Middle frontal gyrus (tissue), 1 donor: ENCODE data around the gene SHANK2.

Experiments used
- DNase-seq: peaks from one replicate; pipeline ENCODE4 v3.0.0-alpha.2; 2015; ENCODE audit warnings: low spot score; ENCODE audit errors: extremely low spot score

The SHANK2 gene

DNA sequence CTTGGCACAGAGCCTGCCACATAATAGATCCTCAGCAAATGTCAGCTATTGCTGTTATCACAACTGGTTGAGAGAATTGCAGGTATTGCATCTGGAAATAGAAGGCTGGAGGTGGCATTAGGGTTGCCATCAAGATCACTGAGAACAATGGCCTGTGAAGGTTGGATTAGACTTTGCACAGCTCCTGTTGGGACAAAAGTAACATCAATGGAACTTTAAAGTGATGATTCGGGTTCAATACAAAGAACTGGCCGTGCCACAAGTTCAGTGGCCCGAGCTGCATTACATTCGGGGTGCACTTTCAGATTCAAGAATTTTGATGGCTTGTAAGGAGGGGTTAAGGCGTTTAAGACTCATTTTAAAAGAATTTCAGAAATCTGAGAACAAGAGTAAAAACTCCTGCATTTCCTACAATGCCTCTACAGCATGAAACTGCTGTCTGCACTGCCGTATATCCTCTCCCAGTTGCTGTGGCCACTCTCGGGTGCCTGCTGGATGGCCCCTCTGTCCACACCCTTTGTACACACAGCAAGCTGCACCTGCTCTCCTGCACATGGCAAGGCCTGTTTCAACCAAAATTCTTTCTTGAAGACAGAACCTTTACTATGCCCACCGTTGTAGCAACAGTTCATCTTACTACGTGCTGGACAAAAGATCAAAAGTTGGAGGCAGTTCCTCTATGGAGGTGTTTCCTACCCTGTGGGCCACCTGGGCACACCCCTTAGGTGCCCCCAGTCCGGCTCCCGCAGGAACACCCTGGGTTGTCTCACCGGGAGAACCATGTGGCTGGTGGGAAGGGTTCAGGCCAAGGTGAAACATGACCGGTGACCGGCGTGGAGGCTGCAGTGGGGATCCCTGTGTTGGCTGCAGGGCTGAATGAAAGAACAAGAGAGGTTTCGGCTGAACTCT lies 17.5 kb upstream of the SHANK2 start:
- DNase-seq: no peak

DNA sequence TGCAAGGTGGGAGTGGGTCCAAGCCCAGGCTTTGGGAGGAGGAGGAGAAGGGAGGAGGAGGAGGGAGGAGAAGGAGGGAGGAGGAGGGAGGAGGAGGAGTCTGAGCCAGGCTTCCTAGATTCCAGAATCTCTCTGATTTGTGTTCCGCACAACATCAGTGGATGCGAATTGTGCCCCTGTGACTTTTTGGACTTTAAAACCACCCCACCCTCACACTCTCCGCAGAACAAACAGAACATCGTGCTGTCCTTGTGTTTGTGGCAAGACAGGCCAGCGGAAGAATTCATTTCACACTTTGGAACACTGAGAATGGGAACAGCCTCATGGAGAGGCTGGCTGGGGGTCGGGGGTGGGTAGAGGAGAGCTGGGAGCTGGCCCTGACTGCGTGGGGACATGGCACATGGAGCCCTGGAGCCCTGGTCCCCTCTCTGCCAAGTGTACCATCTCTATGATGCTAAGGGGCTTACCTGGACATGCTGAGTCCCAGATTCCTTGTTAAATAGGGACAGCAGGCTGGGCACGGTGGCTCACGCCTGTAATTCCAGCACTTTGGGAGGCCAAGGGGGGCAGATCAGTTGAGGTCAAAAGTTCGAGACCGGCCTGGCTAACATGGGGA lies 16.4 kb upstream of the SHANK2 start:
- no peak for DNase-seq

DNA sequence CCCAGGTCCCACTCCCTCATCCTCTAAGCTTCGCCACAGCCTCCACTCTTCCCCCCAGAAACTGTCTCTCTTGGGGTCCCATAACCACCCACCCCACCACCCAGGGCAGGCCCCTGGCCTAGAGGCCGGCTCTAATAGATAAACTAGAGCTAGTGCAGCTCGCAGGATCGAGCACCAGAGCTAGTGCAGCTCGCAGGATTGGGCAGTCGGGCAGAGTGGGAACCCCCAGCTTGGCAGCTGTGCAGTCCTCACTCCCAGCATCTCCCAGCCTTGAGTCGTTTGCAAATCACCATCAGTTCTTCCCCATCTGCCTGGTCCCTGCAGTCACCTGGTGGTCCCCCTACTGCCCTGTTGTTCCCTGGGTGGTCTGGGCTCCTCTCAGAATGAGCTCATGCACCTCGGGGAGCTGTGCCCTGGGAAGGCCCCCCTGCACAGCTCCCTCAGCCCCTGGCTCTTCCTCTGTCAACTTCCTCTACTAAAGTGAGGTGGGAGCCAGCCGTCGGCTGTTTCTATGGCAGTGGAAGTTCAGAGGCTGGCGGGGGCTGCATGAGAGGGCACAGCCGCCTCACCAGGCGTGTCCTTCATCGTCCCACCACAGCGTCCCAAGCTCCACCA lies 15.5 kb upstream of the SHANK2 start:
- DNase-seq: no peak

GRCh38 chr11:71266114-71266833 lies 13.9 kb upstream of the SHANK2 start:
- DNase-seq: no peak

DNA sequence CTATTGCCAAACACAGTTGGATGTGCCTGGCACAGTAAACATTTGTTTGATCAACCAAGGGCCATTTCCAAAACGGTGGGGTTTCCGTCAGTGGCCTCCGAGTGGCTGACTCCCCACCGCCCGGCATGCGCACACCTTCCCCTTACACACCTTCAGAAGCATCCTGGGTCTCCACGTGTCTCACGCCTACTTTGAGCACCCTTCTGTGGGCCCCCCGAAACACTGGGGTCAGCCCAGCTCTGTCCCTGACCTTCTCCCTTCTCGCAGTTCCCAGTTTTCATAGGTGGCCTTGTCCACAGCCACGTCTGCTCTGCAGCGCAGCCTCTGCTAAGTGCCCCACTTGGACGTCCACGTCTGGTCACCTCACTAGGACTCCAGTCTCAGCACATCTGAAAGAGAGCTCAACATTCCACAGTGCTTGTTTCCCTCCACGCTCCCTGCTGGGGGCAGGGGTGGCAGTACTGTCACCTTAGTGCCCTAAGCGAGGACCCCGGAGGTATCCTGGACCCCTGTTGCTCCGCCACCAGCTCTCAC lies 13.2 kb upstream of the SHANK2 start:
- no peak for DNase-seq

- DNase-seq: no peak
Measured at GRCh38 chr11:71263386-71263785, 11.0 kb upstream of the SHANK2 start.

- DNase-seq: no peak
Measured at GRCh38 chr11:71255800-71256479, 3.6 kb upstream of the SHANK2 start.

DNA sequence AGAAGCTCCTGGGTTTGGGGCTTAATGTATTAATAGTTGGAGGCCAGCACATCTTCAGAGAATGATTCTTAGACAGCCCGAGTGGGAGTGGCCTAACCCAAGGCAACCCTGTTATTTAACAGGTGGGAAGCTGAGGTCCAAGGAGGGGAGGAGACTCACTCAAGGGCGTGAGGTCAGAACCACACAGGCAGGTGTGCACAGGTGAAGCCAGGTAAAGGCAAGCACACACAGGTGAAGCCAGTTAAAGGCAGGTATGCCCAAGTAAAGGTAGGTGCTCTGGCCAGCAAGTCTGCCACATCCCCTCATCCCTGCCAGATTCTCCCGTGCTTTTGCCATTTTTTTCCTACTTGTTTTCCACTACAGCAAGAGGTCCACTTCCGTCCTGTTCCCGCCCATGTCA lies 2.9 kb upstream of the SHANK2 start:
- DNase-seq: no peak

GRCh38 chr11:71253794-71254193 lies 1.4 kb upstream of the SHANK2 start:
- DNase-seq: no peak

DNA sequence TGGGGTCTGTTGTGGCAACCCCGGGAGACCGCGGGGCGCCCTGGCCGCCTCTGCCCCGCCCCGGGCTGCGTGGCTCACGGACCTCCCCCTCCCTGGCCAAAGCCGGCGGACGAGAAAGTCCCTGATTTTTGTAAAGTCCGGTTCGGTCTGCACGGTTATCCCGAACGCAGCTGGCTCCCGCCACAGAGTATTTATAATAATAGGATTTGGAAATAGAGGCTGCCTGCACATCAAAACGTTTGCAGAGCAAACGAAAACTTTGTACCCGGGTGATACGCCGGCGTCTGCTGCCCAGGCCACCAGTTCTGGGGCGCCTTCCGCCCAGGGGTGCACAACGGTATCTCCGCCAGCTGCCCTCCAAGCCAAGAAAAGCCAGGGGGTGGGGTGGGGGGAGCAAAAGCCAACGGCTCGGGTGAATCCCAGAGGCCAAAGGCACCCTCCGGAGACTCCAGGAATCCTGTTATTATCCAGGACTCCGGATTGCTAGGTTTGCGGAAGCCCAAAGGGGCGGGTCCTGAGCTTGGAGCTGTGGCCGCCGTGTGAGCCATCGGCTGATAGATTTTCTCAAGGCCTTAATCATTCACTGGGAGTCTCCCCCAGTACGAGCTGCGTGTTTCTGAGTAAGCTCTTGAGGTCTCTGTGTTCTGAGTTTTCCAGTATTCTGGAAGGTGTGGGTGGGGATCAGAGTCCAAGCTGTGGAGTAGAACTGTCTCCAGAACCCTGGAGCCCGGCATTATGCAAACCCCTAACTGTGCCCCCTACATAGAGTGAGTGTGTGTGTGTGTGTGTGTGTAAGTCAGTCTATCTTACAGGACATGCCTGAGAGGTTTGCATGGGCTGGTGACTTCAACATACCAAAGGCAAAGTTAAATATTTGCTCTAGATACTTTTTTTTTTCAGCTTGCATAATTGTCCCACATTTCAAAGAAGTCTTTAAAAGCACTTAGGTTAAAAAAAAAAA lies 673 bp upstream of the SHANK2 start:
- DNase-seq: no peak

DNA sequence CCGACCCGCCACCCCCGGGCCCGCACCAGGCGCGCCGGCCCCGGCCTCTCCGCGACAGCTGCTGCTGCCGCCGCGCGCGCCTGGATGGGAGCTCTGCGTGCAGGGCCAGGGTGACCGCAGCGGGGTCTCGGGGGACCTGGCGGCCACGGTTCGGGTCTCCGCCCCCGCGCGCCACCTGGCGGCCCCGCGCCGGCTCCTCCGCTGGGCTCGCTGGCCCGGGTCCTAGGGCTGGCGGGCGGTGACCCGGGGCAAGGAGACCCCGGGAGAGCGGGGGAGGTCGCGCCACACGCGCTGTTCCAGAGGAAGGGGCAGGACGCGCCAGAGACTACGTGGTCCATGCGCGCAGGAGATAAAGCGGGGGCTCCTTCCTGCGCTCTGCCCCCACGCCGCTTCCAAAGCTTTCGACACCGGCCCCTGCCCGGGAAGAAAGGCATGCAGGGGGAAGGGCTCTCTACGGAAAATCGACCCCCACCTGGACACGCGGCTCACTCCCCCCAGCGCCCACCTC lies 562 bp downstream of the SHANK2 start:
- DNase-seq: no peak

GRCh38 chr11:71251151-71251721 lies 1.1 kb downstream of the SHANK2 start:
- no peak for DNase-seq

- DNase-seq: no peak
Measured at GRCh38 chr11:71250523-71251150, 1.7 kb downstream of the SHANK2 start.

- no peak for DNase-seq
Measured at GRCh38 chr11:71249301-71249700, 3.1 kb downstream of the SHANK2 start.

GRCh38 chr11:71248656-71249055 lies 3.7 kb downstream of the SHANK2 start:
- no peak for DNase-seq

DNA sequence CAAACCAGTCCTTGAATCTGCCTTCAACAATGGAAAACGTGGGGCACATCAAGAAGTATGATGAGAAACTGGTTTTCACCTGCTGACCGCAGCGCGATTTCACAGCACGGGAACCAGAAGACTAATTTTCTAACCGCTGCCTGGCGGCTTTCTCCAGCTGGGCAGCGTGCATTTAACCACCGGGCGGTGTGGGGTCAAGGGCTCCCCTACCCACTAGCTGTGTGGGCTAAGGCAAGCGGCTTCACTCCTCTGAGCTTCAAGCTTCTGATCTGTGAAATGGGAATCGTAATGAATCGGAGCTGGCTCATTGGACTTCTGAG lies 4.2 kb downstream of the SHANK2 start:
- no peak for DNase-seq

DNA sequence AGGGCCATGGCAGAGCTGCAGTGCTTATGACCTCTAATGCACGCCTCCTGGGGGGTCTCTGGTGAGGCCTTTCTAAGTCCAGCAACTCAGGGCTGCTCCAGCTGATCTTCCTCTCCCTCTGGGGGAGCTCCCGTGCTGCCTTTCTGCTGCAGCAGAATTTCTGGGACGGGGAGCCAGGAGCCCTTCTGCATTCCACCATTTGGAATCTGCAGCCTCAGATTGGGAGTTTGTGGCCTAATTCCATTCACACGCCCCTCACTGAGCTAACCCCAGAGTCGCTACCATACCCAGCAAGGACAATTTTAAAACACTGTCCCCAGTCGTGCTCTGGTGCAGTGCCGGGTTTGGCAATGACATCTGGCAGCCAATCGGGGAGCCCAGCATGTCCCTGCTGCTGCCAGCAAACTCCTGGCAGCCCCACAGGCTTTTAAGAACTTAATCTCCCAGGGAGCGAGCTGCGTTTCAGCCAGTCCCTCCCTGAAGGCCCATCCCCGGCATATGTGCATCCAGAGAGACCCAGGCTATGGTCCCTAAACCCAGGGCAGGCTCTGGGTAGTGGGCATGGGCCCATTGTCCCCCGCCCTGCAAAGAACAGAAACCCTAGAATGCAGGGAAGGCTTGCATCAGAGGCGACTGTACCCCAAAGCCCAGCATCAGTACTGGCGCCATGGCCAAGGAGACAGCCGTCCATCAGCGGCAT lies 4.7 kb downstream of the SHANK2 start:
- no peak for DNase-seq

GRCh38 chr11:71246559-71246958 lies 5.8 kb downstream of the SHANK2 start:
- DNase-seq: no peak
